Nephron progenitor cell (in vitro differentiated cells): ENCODE results near the gene SOAT2.
"Not testable (repeated sequence)": the region's sequence is repeated elsewhere in the genome, so short reads cannot be mapped to it uniquely, and the experiment has no call there.

Source experiments
- DNase-seq: peaks from one replicate; pipeline ENCODE4 v3.0.0; 2021
- H3K27ac Mint-ChIP-seq: 2 replicates; pipeline ENCODE4 v1.8.0; 2021; ENCODE audit warnings: mild to moderate bottlenecking, moderate library complexity, mixed read lengths
- H3K27me3 Mint-ChIP-seq: 2 replicates; pipeline ENCODE4 v1.8.0; 2021; ENCODE audit warnings: mild to moderate bottlenecking, low read depth, mixed read lengths; ENCODE audit not compliant: poor library complexity
- H3K36me3 Mint-ChIP-seq: 2 replicates; pipeline ENCODE4 v1.8.0; 2021; ENCODE audit warnings: low read depth, mixed read lengths
- H3K4me1 Mint-ChIP-seq: 2 replicates; pipeline ENCODE4 v1.8.0; 2021; ENCODE audit warnings: mixed read lengths
- H3K4me3 Mint-ChIP-seq: 2 replicates; pipeline ENCODE4 v1.8.0; 2021; ENCODE audit warnings: mild to moderate bottlenecking, moderate library complexity, mixed read lengths
- H3K9me3 Mint-ChIP-seq: 2 replicates; pipeline ENCODE4 v1.8.0; 2021; ENCODE audit warnings: mild to moderate bottlenecking, moderate library complexity, mixed read lengths
- CTCF ChIP-seq: fragments of 200-600 bp; sonication (generic); IDR thresholded peaks from 2 replicates; pipeline ENCODE4 v1.5.0; 2021; ENCODE audit warnings: antibody characterized with exemption

SOAT2 gene

DNA sequence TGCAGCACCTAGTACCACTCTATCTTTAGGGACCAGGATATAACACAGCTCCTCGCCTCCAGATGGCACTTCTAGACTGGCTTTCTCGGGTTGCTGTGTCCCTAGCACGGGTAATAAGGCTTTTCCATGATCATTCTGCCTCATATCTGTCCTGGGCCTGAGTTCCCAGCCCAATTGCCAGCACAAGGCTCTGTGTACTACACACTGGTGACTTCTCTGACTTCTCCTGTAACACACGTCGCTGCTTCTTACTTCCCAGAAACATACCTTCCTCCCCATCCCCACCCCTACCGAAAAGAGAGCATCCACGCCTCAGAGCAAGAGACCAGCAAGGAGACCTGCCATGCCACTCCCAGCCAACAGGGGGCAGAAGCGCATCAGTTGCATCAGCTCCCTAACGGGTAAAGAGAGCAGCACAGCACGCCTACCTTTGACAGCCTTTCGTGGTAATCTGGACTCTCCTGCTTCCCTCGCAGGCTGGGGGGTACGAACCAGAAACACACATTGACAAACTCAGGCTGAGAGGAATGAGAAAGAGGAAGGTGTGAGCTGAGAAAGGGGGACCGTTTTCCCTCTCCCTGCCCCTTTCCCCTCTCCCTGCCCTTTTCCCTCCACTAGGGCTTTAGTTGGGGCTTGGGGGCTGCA, 56.0 kb downstream of the SOAT2 start:
- Mint-ChIP-seq H3K4me3 (no peak overlapping the region), H3K27me3 (no peaks in the 10 kb centered on the region), H3K36me3 (peaks cover 2% of the 10 kb centered on the region), H3K27ac (peak overlapping the region; percentile 9), H3K4me1 (peaks cover 12% of the 10 kb centered on the region), H3K9me3 (no peaks in the 10 kb centered on the region)
- DNase-seq = peak; percentile 90
- TF ChIP-seq CTCF = peak; percentile 94

- no peaks in the 10 kb centered on the region for H3K27me3 Mint-ChIP-seq
- no peak for TF ChIP-seq CTCF
- no peaks in the 10 kb centered on the region for H3K9me3 Mint-ChIP-seq
- peaks cover 12% of the 10 kb centered on the region for H3K4me1 Mint-ChIP-seq
- H3K36me3 Mint-ChIP-seq = peaks cover 9% of the 10 kb centered on the region
- H3K27ac Mint-ChIP-seq = no peak overlapping the region
- no peak for DNase-seq
- no peak overlapping the region for H3K4me3 Mint-ChIP-seq
Measured at GRCh38 chr12:53160000-53160399, 56.7 kb downstream of the SOAT2 start.

- H3K27ac Mint-ChIP-seq = peak overlapping the region; percentile 61
Measured at GRCh38 chr12:53160673-53161072, 57.4 kb downstream of the SOAT2 start.

DNA sequence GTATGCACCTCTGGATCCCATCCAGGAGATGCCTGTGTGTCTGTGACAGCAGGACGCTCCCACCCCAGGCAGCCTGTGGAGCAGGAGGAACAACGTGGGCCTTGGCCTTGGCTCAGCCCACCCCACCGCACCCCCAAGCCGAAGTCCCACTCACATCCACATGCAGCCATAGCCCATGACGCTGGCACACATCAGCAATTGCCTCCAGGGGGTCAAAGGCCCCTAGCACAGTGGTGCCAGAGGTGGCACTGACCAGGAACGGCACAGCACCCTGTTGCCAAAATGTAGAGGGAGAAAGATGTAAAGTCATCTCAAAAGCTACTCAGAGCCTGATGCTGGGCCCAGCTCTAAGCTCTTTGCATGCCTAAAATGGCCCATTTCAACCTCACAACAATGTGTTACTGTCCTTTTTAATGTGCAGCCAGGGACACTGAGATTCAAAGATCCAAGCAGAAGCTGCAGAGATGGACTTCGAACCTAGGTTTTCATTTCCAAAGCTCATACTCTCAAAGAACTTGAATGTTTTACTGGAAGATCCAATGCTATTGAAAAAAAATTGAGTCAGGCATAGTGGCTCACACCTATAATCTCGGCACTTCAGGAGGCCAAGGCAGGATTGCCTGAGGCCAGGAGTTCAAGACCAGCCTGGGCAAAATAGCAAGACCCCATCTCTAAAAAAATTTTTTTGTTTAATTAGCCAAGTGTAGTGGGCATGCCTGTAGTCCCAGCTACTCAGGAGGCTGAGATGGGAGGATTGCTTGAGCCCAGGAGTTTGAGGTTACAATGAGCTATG, 58.0 kb downstream of the SOAT2 start:
- H3K9me3 Mint-ChIP-seq = peaks cover 3% of the 10 kb centered on the region

More at GRCh38 chr12:53160673-53161072, 57.4 kb downstream of the SOAT2 start:
- TF ChIP-seq CTCF = no peak
- no peak for DNase-seq
- Mint-ChIP-seq H3K27me3 (no peaks in the 10 kb centered on the region), H3K4me3 (no peak overlapping the region), H3K4me1 (peaks cover 12% of the 10 kb centered on the region), H3K9me3 (peaks cover under 1% of the 10 kb centered on the region), H3K36me3 (peaks cover 13% of the 10 kb centered on the region)

GRCh38 chr12:53163008-53163407, 59.7 kb downstream of the SOAT2 start:
- not testable (repeated sequence) for H3K9me3 Mint-ChIP-seq, H3K27me3 Mint-ChIP-seq

More for the DNA sequence above, 58.0 kb downstream of the SOAT2 start:
- no peak for DNase-seq
- no peak for TF ChIP-seq CTCF
- H3K27me3 Mint-ChIP-seq = no peaks in the 10 kb centered on the region
- no peak overlapping the region for H3K4me3 Mint-ChIP-seq
- H3K36me3 Mint-ChIP-seq = peaks cover 19% of the 10 kb centered on the region
- peaks cover 12% of the 10 kb centered on the region for H3K4me1 Mint-ChIP-seq
- no peak overlapping the region for H3K27ac Mint-ChIP-seq

GRCh38 chr12:53166837-53167236, 63.6 kb downstream of the SOAT2 start:
- Mint-ChIP-seq H3K27me3 (peaks cover 2% of the 10 kb centered on the region), H3K4me3 (no peak overlapping the region), H3K9me3 (peaks cover 3% of the 10 kb centered on the region), H3K27ac (no peak overlapping the region), H3K36me3 (peaks cover 29% of the 10 kb centered on the region), H3K4me1 (peaks cover 24% of the 10 kb centered on the region)
- no peak for TF ChIP-seq CTCF
- DNase-seq = no peak

More at GRCh38 chr12:53163008-53163407, 59.7 kb downstream of the SOAT2 start:
- not testable (repeated sequence) for H3K4me3 Mint-ChIP-seq, H3K27ac Mint-ChIP-seq, DNase-seq
- Mint-ChIP-seq H3K36me3 (peaks cover 29% of the 10 kb centered on the region), H3K4me1 (peaks cover 12% of the 10 kb centered on the region)
